Vagina (tissue), 2 donors: Measurements from ENCODE around the gene STAP1.

Experiments
- CTCF ChIP-seq, 3 experiments: fragments of 450-650 bp in 2 of 3; fragments of 200-600 bp in 1 of 3; sonication (generic) in 1 of 3; IDR thresholded peaks; one replicate each; pipeline ENCODE4 v1.5.1; 2017 to 2019; ENCODE audit warnings: antibody characterized with exemption in 3 of 3, mild to moderate bottlenecking in 2 of 3, moderate library complexity in 2 of 3
- POLR2A ChIP-seq, 2 donors: fragments of 450-650 bp; IDR thresholded peaks; one replicate each; pipeline ENCODE4 v1.6.1; 2017; ENCODE audit warnings: antibody characterized with exemption in 2 of 2, mild to moderate bottlenecking in 2 of 2, moderate library complexity in 2 of 2
- POLR2AphosphoS5 ChIP-seq, 2 donors: sonication (generic); formaldehyde crosslinking; IDR thresholded peaks; one replicate each; pipeline ENCODE4 v1.9.0; 2017; ENCODE audit warnings: antibody characterized with exemption in 2 of 2, mild to moderate bottlenecking in 2 of 2, low read depth in 1 of 2; ENCODE audit not compliant: insufficient read depth in 1 of 2

GRCh38 chr4:67584496-67584895 lies 26.0 kb downstream of the STAP1 start:
- no peak for TF ChIP-seq CTCF (IDR thresholded peaks at IDR 0.05)
- no peak for TF ChIP-seq POLR2AphosphoS5 (IDR thresholded peaks at IDR 0.05; ENCODE audit: insufficient read depth in 1 of 2, low read depth in 1 of 2)
- TF ChIP-seq POLR2A (IDR thresholded peaks at IDR 0.05), result no peak
